Measurements from ENCODE around the gene IFITM5.
"Not testable (repeated sequence)": the region's sequence is repeated elsewhere in the genome, so short reads cannot be mapped to it uniquely, and the experiment has no call there.

The IFITM5 gene

DNA sequence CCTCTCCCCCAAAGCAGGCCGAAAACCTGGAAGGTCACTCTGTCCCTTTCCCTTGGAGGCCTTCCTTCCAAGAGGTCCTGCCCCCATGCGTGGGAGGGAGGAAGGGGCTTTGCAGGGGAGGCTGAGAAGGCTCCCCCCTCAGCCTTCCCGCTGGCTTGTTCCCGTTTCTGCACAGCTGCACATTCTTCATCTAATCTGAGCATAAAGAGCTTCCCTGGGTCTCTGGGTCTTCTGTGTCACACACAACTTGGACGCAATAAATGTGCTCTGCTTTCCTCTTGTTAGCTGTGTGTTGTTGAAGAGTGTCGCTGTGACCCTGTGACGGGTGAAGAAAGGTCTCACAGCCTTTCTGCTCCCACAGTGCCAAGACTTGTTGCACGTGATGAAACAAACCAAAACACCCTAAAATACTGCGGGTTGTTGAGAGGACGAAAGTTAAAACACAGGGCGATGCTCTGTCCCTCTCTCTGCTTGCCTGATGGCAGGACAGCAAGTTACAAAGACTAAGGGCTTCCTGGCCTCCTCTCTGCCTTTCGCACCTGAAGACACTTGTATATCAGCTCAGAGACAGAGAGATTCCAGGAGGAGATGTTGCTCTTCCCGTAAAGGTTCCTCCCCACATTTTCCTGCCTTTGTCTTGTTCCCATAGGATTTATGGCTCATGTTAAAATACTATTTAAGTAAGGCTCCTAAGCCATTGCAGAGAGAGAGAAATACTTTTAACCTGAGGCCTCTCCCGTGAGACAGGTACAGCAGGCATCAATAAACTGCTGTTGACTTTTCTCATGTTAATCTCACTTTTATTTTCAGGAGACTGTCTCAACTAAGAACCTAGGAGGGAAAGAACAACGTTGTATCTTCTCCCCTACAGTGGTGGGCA, 36.7 kb upstream of the IFITM5 start:
- peaks cover 11% of the 10 kb centered on the region; the same call in 1 of the 2 replicates for H3K9me3 ChIP-seq
- H3K9ac ChIP-seq: peak overlapping the region; percentile 59
- H3K4me3 ChIP-seq: no peak overlapping the region
- TF ChIP-seq Cebpa-rat (IDR thresholded peaks at IDR 0.05): no peak
- H3K4me1 ChIP-seq: peaks cover 61% of the 10 kb centered on the region
- H3K27me3 ChIP-seq: no peaks in the 10 kb centered on the region
- peak overlapping the region; percentile 76 for H3K4me2 ChIP-seq
- no peaks in the 10 kb centered on the region for H3K36me3 ChIP-seq
- no peaks in the 10 kb centered on the region for H4K20me1 ChIP-seq
- H3K27ac ChIP-seq: peak overlapping the region; percentile 45

DNA sequence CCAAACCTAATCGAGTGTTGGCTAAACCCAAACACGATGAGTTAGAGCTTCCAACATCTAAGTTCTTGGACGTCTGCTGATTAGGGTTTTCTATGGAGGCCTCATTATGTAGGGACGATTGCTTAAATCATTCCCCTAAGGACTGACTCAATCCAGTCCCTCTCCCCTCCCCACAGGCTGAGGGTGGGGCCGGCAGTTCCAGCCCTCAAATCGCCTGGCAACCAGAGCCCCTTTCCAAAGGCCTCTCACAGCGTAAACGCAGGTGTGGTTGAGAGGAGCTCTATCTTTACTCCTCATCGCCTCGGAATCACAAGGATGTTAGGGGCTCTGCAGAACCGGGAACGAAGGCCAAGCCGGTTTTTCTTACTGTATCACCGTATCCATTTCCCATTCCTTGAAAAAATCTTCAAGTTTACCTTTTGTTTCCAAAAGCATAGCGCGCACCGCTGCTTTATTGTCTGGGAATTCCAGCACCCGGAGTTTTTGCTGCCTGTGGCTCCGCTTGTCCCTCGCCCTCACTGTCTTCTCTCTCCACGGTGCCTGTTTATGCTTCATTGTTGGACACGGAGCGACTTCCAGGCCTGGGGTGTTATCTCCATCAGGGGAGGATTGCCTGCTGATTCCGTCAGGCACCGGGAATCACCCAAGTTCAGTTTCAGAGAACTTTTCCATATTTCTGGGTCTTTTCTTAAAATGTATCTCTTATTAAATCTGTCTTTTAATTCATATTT, 35.1 kb upstream of the IFITM5 start:
- 0 out of 2 replicates have a peak, but pooled peaks cover 6% of the 10 kb centered on the region for H3K9me3 ChIP-seq
- H3K9ac ChIP-seq: no peak overlapping the region
- no peaks in the 10 kb centered on the region for H4K20me1 ChIP-seq
- H3K4me3 ChIP-seq: no peak overlapping the region
- no peaks in the 10 kb centered on the region for H3K36me3 ChIP-seq
- H3K27me3 ChIP-seq: no peaks in the 10 kb centered on the region
- H3K4me1 ChIP-seq: peaks cover 76% of the 10 kb centered on the region
- no peak overlapping the region for H3K27ac ChIP-seq
- no peak overlapping the region for H3K4me2 ChIP-seq
- TF ChIP-seq Cebpa-rat (IDR thresholded peaks at IDR 0.05): no peak

DNA sequence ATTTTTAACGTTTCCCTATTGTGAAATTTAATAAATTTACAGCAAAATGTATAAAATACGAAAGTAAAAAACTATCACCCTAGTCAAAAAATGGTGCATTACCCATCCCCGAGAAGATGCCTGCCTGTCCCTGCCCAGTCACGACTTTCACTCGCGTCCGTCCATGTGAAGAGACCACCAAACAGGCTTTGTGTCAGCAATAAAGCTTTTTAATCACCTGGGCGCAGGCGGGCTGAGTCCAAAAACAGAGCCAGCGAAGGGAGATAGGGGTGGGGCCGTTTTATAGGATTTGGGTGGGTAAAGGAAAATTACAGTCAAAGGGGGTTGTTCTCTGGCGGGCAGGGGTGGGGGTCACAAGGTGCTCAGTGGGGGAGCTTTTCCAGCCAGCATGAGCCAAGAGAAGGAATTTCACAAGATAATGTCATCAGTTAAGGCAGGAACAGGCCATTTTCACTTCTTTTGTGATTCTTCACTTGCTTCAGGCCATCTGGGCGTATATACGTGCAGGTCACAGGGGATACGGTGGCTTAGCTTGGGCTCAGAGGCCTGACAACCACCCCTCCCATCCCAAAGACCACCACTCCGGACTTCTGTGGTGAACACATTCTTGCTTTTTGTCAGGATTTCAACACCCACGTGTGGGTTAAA, 34.4 kb upstream of the IFITM5 start:
- H3K4me2 ChIP-seq: peak overlapping the region; percentile 91; the same call in 1 of the 2 replicates
- H4K20me1 ChIP-seq, H3K27me3 ChIP-seq, H3K9ac ChIP-seq, H3K36me3 ChIP-seq, H3K4me3 ChIP-seq, H3K9me3 ChIP-seq: not testable (repeated sequence)
- 0 out of 2 replicates have a peak overlapping the region, but pooled peaks have one; percentile 14 for H3K27ac ChIP-seq
- H3K4me1 ChIP-seq: peaks cover 82% of the 10 kb centered on the region

DNA sequence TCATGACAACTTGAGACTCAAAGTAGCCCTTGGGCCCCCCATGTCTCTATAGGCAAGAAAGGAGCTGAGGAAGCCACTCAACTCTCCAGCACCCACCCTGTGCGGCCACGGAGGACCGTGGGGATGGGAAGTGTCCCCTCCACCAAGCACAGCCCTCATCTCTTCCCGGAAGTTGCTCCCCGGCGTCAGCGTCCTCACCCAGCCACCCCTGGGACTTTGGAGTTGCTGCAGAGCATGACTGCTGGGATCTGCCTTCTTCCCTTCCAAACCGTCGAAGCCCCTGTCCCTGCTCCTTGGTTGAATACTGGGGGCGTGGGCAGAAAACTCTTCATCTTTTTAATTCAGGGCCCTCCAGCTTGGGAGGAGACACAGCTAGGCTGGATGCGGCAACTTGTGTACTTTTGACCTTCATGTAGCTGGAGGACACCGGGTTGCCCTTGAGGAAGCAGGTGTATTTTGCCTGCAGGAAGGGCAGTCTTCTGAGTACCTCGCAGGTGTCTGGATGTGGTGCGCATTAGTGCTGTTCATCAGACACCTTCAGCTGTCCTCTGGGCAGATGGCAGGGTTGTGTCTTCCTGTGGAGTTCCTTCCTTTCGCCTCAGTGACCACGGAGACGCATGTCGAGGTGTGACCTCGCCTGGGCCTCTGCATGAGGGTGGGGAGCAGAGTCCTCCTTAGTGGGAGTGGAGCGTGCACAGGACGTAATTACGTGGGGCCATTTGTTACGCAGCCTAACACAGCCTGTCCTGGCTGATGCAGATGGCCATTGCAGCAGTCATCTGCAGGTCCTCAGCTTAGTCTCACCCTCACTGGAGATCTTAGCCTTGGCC, 33.5 kb upstream of the IFITM5 start:
- peak overlapping the region; percentile 91 for H3K4me2 ChIP-seq
- no peaks in the 10 kb centered on the region for H4K20me1 ChIP-seq
- no peak overlapping the region for H3K9ac ChIP-seq
- no peak overlapping the region for H3K4me3 ChIP-seq
- H3K9me3 ChIP-seq: 0 out of 2 replicates have a peak, but pooled peaks cover 6% of the 10 kb centered on the region
- no peaks in the 10 kb centered on the region for H3K36me3 ChIP-seq
- no peaks in the 10 kb centered on the region for H3K27me3 ChIP-seq
- H3K4me1 ChIP-seq: peaks cover 91% of the 10 kb centered on the region
- TF ChIP-seq Cebpa-rat (IDR thresholded peaks at IDR 0.05): no peak
- H3K27ac ChIP-seq: 0 out of 2 replicates have a peak overlapping the region, but pooled peaks have one; percentile 14

DNA sequence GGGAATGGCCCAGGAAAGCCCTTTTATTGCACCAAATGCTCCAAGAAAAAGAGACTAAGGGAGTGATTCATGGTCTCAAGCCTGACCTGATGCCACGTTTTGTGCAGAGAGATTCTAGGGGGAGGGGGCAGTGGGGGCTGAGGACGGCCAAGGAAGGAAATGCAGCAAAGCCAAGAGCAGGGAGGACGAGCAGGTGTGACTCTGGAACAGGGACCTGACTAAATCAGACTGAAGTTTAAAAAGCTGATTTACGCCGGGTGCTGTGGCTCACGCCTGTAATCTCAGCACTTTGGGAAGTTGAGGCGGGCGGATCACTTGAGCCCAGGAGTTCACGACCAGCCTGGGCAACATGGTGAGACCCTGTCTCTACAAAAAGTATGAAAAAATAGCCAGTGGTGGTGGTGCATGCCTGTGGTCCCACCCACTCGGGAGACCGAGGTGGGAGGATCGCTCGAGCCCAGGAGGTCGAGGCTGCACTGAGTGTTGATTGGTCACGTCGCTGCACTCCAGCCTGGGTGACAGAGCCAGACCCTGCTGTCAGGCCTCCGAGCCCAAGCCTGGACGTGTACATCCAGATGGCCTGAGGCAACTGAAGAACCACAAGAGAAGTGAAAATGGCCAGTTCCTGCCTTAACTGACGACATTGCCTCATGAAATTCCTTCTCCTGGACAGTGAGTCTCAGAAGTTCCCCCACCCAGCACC, 32.2 kb upstream of the IFITM5 start:
- no peaks in the 10 kb centered on the region for H3K36me3 ChIP-seq
- TF ChIP-seq Cebpa-rat (IDR thresholded peaks at IDR 0.05): no peak
- H3K9ac ChIP-seq: peak overlapping the region; percentile 58
- H4K20me1 ChIP-seq: no peaks in the 10 kb centered on the region
- peaks cover 92% of the 10 kb centered on the region for H3K4me1 ChIP-seq
- H3K4me2 ChIP-seq: peak overlapping the region; percentile 91
- peak overlapping the region; percentile 74 for H3K27ac ChIP-seq
- H3K4me3 ChIP-seq: peak overlapping the region; percentile 39; the same call in 1 of the 2 replicates
- 0 out of 2 replicates have a peak, but pooled peaks cover 6% of the 10 kb centered on the region for H3K9me3 ChIP-seq
- no peaks in the 10 kb centered on the region for H3K27me3 ChIP-seq

DNA sequence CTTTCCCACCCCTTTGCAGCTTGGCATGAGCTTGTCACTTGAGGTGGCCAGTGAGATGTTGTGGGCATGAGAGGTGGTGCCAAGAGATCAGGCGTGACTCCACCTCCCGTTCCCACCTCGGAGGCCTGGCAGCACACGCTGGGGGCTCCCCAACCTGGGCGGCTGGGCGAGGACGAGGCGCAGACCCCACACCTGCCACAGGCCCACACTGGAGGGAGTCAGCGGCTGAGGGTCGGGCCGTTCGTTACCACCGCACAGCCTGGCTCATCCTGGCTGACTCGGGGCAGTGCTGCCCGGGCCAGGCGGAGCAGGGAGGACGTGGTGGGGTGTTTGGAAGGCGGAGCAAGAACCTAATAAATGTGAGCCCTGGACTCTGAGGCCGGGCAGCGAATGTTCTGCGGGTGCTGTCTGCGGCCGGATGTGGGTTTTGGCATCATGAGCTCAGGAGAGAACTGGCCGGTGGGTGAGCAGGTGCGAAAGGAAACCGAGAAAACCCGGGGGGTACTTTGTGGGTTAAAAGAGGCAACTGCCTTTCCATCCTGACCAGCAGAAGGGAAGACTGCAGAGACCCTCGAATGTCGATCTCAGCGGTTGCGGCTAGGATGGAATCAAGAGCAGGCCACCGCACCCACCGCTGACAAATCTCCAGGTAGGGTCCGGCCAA, 31.5 kb upstream of the IFITM5 start:
- Histone ChIP-seq H3K9ac (peak overlapping the region; percentile 58), H3K9me3 (0 out of 2 replicates have a peak, but pooled peaks cover 6% of the 10 kb centered on the region), H3K27me3 (no peaks in the 10 kb centered on the region), H4K20me1 (no peaks in the 10 kb centered on the region), H3K4me2 (peak overlapping the region; percentile 91), H3K4me1 (peaks cover 92% of the 10 kb centered on the region), H3K36me3 (no peaks in the 10 kb centered on the region), H3K27ac (peak overlapping the region; percentile 74), H3K4me3 (peak overlapping the region; percentile 39; the same call in 1 of the 2 replicates)
- TF ChIP-seq Cebpa-rat (IDR thresholded peaks at IDR 0.05): no peak

DNA sequence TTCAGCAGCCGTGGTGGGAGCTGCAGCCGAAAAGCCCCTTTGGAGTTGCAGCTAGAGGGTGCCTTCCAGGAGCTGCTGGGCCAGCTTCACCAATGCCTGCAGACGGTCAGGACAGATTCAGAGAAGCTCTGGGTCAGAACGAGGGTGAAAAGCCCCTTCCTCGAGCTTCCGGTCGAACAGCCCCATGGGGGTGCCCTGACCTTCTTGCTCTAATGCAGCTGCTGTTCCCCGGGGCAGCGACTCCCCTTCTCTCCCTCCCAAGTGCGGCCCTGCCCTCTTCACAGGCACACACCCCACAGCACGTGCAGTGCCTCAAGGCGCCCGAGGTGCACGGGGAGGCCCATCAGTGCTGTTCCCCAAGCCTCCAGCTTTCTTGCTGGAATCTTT, 31.0 kb upstream of the IFITM5 start:
- Histone ChIP-seq H3K9ac (no peak overlapping the region; the same call in 1 of the 2 replicates), H3K27ac (peak overlapping the region; percentile 74), H3K9me3 (0 out of 2 replicates have a peak, but pooled peaks cover 6% of the 10 kb centered on the region), H3K36me3 (no peaks in the 10 kb centered on the region), H3K4me3 (peak overlapping the region; percentile 39; the same call in 1 of the 2 replicates), H3K4me1 (peaks cover 90% of the 10 kb centered on the region), H3K27me3 (no peaks in the 10 kb centered on the region), H3K4me2 (peak overlapping the region; percentile 91), H4K20me1 (no peaks in the 10 kb centered on the region)
- TF ChIP-seq Cebpa-rat (IDR thresholded peaks at IDR 0.05): no peak

DNA sequence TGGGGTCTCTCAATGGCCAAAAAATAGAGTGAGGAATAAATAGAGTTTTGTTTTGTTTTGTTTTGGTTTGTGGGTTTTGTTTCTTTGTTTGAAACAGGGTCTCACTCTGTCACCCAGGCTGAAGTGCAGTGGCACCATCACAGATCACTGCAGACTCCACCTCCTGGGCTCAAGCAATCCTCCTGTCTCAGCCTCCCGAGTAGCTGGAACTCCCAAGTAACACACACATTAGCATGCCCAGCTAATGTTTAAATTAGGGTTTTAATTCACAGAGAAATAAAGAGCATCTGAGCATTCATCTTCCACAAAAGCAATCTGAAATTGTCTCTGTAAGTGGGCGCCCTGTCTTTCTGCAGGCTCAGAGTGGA, 30.5 kb upstream of the IFITM5 start:
- H3K27me3 ChIP-seq: no peaks in the 10 kb centered on the region
- no peak overlapping the region; the same call in 1 of the 2 replicates for H3K9ac ChIP-seq
- peak overlapping the region; percentile 74 for H3K27ac ChIP-seq

DNA sequence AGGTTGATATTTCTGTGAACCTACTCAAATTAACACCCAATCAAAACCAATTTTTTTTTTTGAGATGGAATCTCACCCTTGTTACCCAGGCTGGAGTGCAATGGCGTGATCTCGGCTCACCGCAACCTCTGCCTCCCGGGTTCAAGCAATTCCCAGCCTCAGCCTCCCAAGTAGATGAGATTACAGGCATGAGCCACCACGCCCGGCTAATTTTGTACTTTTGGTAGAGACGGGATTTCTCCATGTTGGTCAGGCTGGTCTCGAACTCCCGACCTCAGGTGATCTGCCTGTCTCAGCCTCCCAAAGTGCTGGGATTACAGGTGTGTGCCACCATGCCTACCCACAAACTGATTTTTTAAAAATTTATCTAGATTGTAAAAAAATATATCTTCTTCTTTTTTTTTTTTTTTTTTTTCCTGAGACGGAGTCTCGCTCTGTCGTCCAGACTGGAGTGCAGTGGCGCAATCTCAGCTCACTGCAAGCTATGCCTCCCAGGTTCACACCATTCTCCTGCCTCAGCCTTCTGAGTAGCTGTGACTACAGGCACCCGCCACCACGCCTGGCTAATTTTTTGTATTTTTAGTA, 29.3 kb upstream of the IFITM5 start:
- not testable (repeated sequence) for H3K4me3 ChIP-seq, H3K27me3 ChIP-seq, H3K9me3 ChIP-seq, H4K20me1 ChIP-seq, H3K36me3 ChIP-seq, H3K9ac ChIP-seq
- H3K4me1 ChIP-seq: peaks cover 94% of the 10 kb centered on the region
- peak overlapping the region; percentile 91 for H3K4me2 ChIP-seq
- peak overlapping the region; percentile 93 for H3K27ac ChIP-seq

More for the DNA sequence above, 30.5 kb upstream of the IFITM5 start:
- H3K9me3 ChIP-seq: 0 out of 2 replicates have a peak, but pooled peaks cover 6% of the 10 kb centered on the region
- H3K4me3 ChIP-seq: no peak overlapping the region
- TF ChIP-seq Cebpa-rat (IDR thresholded peaks at IDR 0.05): no peak
- peak overlapping the region; percentile 91 for H3K4me2 ChIP-seq
- no peaks in the 10 kb centered on the region for H3K36me3 ChIP-seq
- no peaks in the 10 kb centered on the region for H4K20me1 ChIP-seq
- peaks cover 90% of the 10 kb centered on the region for H3K4me1 ChIP-seq

All from BLaER1 (cell line).